GM23248 (cell line): ENCODE results near the gene SERTAD2.

Source experiments
- EZH2 ChIP-seq: fragments of 200-600 bp; sonication (generic); IDR thresholded peaks from 2 replicates; pipeline ENCODE4 v1.6.1; 2018; ENCODE audit warnings: antibody characterized with exemption, mild to moderate bottlenecking; ENCODE audit not compliant: insufficient read depth, poor library complexity, severe bottlenecking
- EZH2phosphoT487 ChIP-seq: fragments of 200-600 bp; sonication (generic); IDR thresholded peaks from 2 replicates; pipeline ENCODE4 v1.6.1; 2018; ENCODE audit warnings: antibody characterized with exemption, moderate library complexity, mild to moderate bottlenecking, low read depth; ENCODE audit not compliant: insufficient read depth

- TF ChIP-seq EZH2 (no peak), EZH2phosphoT487 (no peak)
Observed at GRCh38 chr2:64685430-64685829, 31.7 kb upstream of the SERTAD2 start.
